Ovary (tissue), 3 donors: ENCODE results near the gene DOLPP1.

Experiments
- POLR2A ChIP-seq: fragments of 450-650 bp; IDR thresholded peaks from one replicate; pipeline ENCODE4 v1.6.1; 2017; ENCODE audit warnings: antibody characterized with exemption, mild to moderate bottlenecking, moderate library complexity
- TF ChIP-seq, protein P1 (sequence below), 3 donors: fragments of 450-650 bp in 2 of 3; fragments of 200-600 bp in 1 of 3; IDR thresholded peaks; one replicate each; pipeline versions ENCODE4 v1.5.1 to v1.8.0; 2016 to 2022; ENCODE audit warnings: antibody characterized with exemption in 3 of 3, mild to moderate bottlenecking in 1 of 3
- donor health status: DM: no; HTN: no; CAD: no.

DNA sequence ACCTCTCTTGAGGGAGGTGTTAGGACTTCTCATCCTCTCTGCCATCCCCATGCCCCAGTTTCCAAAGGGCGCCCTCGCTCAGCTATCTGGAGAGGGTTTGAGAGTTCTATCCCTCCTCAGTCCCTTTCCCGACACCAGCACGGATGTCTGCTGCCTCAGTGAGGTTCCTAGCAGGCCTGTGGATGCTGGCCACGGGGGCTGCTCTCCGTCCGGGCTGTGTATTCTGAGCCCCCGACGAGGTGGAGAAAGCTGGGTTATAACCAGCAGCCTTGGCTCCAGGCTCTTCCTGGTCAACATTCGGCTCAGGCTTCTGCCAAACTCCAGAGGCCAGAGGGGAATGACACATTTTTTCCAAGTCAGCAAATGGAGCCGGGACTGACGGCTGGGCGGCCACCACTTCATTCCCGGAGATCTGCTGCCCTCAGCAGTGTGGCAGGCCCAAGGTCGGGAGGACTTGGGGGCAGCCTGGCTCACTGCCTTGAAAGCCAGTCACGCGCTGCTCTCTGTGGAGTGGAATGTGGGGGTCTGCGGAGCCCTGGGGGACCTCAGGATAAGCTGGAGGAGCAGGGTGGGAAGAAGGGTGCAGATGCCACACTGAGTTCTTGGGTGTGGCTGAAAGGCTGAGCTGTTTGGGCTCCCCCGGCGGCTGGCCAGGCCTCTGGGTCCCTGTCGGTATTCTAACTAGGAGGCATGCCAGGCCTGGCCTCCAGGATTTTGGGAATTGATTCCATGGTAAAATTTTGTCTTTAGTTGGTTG is 57.7 kb downstream of the DOLPP1 start:
- TF ChIP-seq, protein P1, sequence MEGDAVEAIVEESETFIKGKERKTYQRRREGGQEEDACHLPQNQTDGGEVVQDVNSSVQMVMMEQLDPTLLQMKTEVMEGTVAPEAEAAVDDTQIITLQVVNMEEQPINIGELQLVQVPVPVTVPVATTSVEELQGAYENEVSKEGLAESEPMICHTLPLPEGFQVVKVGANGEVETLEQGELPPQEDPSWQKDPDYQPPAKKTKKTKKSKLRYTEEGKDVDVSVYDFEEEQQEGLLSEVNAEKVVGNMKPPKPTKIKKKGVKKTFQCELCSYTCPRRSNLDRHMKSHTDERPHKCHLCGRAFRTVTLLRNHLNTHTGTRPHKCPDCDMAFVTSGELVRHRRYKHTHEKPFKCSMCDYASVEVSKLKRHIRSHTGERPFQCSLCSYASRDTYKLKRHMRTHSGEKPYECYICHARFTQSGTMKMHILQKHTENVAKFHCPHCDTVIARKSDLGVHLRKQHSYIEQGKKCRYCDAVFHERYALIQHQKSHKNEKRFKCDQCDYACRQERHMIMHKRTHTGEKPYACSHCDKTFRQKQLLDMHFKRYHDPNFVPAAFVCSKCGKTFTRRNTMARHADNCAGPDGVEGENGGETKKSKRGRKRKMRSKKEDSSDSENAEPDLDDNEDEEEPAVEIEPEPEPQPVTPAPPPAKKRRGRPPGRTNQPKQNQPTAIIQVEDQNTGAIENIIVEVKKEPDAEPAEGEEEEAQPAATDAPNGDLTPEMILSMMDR (IDR thresholded peaks at IDR 0.05): no peak
- peak; percentile 14 for TF ChIP-seq POLR2A
